Keratinocyte (primary cell): ENCODE data around the gene NREP.

Experiments
- CTCF ChIP-seq, 3 experiments: IDR thresholded peaks in 1 of 3; conservative IDR thresholded peaks in 1 of 3; optimal IDR thresholded peaks in 1 of 3; 2 replicates in 2 of 3; 3 replicates in 1 of 3; pipeline versions ENCODE3 to v1.5.1; 2011; ENCODE audit warnings: low read length in 3 of 3, mild to moderate bottlenecking in 3 of 3, moderate library complexity in 2 of 3, control low read depth in 1 of 3, inconsistent platforms in 1 of 3; ENCODE audit not compliant: insufficient read depth in 2 of 3; ENCODE audit errors: extremely low read depth in 1 of 3
- EZH2 ChIP-seq: IDR thresholded peaks from one replicate; pipeline ENCODE4 v1.6.1; 2012; ENCODE audit warnings: inconsistent platforms, mild to moderate bottlenecking, low read length, moderate library complexity

GRCh38 chr5:111784491-111785181 is 27.6 kb upstream of the NREP start:
- TF ChIP-seq CTCF (optimal IDR thresholded peaks at IDR 0.05 in 1 of 3, IDR thresholded peaks at IDR 0.05 in 1 of 3, conservative IDR thresholded peaks at IDR 0.05 in 1 of 3; ENCODE audit: extremely low read depth in 1 of 3, insufficient read depth in 2 of 3, low read length in 3 of 3) (no peak), EZH2 (no peak)
